ENCODE measurements around the gene PHACTR4. TPM values are rescaled to one million over a fixed set of nuclear protein-coding genes. Genes with fewer than 3 reads are reported as not detected.

The PHACTR4 gene
- total and polyA plus RNA-seq, 2 experiments from 2014 or later, result 35.4 to 47.1 TPM

GRCh38 chr1:28426831-28427230 lies 57.3 kb downstream of the PHACTR4 start (continued):
- no peak for TF ChIP-seq EZH2phosphoT487 (IDR thresholded peaks at IDR 0.05; ENCODE audit: unreplicated experiment)
- TF ChIP-seq ZNF114 (CRISPR knock-in tag; IDR thresholded peaks at IDR 0.05), result no peak
- TF ChIP-seq CREB1 (CRISPR knock-in tag; IDR thresholded peaks at IDR 0.05; ENCODE audit: low read depth), result no peak
- TF ChIP-seq EZH2 (IDR thresholded peaks at IDR 0.05; ENCODE audit: low read depth, unreplicated experiment), result no peak
- no peak for TF ChIP-seq JUNB (IDR thresholded peaks at IDR 0.05; ENCODE audit: unreplicated experiment)
- TF ChIP-seq REST (IDR thresholded peaks at IDR 0.05; ENCODE audit: unreplicated experiment), result no peak
- no peak for TF ChIP-seq NANOG (IDR thresholded peaks at IDR 0.05; ENCODE audit: borderline replicate concordance)
- no peak for TF ChIP-seq POLR2AphosphoS5 (IDR thresholded peaks at IDR 0.05; ENCODE audit: low read depth)
- TF ChIP-seq STAT1 (IDR thresholded peaks at IDR 0.05; ENCODE audit: unreplicated experiment), result no peak

GRCh38 chr1:28428012-28428411 lies 58.5 kb downstream of the PHACTR4 start:
- H3K36me3 Mint-ChIP-seq (ENCODE audit: low read depth), result peaks cover 10% of the 10 kb centered on the region; the same call in 2 of the 3 replicates

More at GRCh38 chr1:28428012-28428411, 58.5 kb downstream of the PHACTR4 start:
- H3K4me1 Mint-ChIP-seq, result no peaks in the 10 kb centered on the region
- H3K9me3 Mint-ChIP-seq, result no peaks in the 10 kb centered on the region
- peaks cover 2% of the 10 kb centered on the region for H3K27me3 Mint-ChIP-seq (ENCODE audit: insufficient read depth, low read depth, poor library complexity)
- Histone ChIP-seq H3K4me2 (no peak overlapping the region), H3K4me3 (no peak overlapping the region), H3K9me2 (ENCODE audit: insufficient read depth) (no peaks in the 10 kb centered on the region), H3K27ac (ENCODE audit: low read depth) (peak overlapping the region; percentile 7; the same call in 1 of the 2 replicates), H3K27me3 (ENCODE audit: insufficient read depth) (no peaks in the 10 kb centered on the region), H3K79me2 (replicated peaks; ENCODE audit: insufficient read depth) (peaks cover 15% of the 10 kb centered on the region; the same call in 1 of the 2 replicates), H3F3A (replicated peaks; ENCODE audit: low read depth) (no peaks in the 10 kb centered on the region), H4K20me1 (replicated peaks; ENCODE audit: insufficient read depth) (0 out of 2 replicates have a peak, but pooled peaks cover 1% of the 10 kb centered on the region), H3K4me1 (ENCODE audit: insufficient read depth) (no peaks in the 10 kb centered on the region), H3K36me3 (ENCODE audit: insufficient read depth) (no peaks in the 10 kb centered on the region), H2AFZ (no peak overlapping the region)
- TF ChIP-seq ZNF331 (CRISPR knock-in tag; IDR thresholded peaks at IDR 0.05; ENCODE audit: low read depth) (no peak), CREB1 (CRISPR knock-in tag; IDR thresholded peaks at IDR 0.05; ENCODE audit: low read depth) (no peak), ZNF462 (CRISPR knock-in tag; IDR thresholded peaks at IDR 0.05) (no peak), EZH2phosphoT487 (IDR thresholded peaks at IDR 0.05; ENCODE audit: unreplicated experiment) (no peak), CTCF (conservative IDR thresholded peaks at IDR 0.05; ENCODE audit: low read depth in 2 of 2) (no peak), EZH2 (IDR thresholded peaks at IDR 0.05; ENCODE audit: low read depth, unreplicated experiment) (no peak)
- ATAC-seq, result no peak
- no peak for DNase-seq (ENCODE audit: low spot score)
- H3K27ac Mint-ChIP-seq, result no peak overlapping the region
- H3K4me3 Mint-ChIP-seq, result no peak overlapping the region

Data from GM23338 (cell line).